Astrocyte of the cerebellum (primary cell): ENCODE measurements around the gene MTHFD1L.
A peak's percentile ranks its signal among the peaks of the same experiment; 100 is the strongest.
"Not testable (repeated sequence)": the region's sequence is repeated elsewhere in the genome, so short reads cannot be mapped to it uniquely, and the experiment has no call there.

Experiments used
- DNase-seq: peaks from one replicate; pipeline ENCODE4 v3.0.0-alpha.2; 2011; ENCODE audit warnings: low read depth
- H3K4me3 ChIP-seq: 2 replicates; pipeline ENCODE4 v1.5.1; 2011; ENCODE audit warnings: mild to moderate bottlenecking, low read depth, low read length, moderate library complexity
- in situ Hi-C: cut with HindIII; loops from 2 replicates; pipeline ENCODE4 v1.10.0; 2017; ENCODE audit warnings: low sequenced_read_pairs
- TF ChIP-seq, protein P1 (sequence below): IDR thresholded peaks from 2 replicates; pipeline ENCODE4 v1.5.1; 2012; ENCODE audit warnings: low read length, low read depth, moderate library complexity, mild to moderate bottlenecking; ENCODE audit errors: missing control alignments

The MTHFD1L gene

DNA sequence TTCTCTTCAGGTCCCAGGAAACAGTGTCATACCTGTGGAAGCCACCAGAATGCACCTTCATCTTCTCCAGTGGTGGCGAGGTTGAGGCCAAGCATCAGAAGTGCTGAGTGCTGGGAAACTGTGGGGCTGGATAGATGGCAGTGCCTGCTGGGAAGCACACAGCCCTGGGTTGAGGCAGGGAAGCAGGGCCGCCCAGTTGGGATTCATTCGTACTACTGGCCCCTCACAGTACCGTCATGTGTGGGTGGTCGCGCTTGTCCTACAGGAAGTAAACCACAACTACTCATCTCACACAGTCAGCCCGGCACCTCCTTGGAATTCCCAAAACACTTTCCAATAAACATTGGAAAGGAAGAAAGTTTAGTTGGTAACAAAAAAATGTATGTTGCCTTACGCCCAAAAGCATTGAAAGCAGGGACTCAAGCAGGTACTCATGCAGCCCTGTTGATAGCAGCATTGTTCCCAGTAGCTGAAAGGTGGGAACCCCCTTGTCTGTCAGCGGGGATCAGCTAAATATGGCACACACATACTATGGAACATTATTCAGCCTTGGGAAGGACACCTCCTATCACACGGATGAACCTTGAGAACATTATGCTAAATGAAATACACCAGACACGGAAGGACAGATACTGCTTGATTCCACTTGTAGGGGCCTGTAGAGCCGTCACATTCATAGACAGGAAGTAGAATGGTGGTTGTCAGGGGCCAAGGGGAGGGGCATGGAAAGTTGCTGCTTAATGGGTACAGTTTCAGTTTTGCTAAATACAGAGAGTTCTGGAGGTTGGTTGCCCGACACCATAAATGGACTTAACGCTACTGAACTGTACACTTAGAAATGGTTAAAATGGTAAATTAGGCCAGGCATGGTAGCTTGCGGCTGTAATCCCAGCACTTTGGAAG lies 162.7 kb downstream of the MTHFD1L start:
- H3K4me3 ChIP-seq = no peak overlapping the region
- DNase-seq = no peak
- in situ Hi-C loops = no loop called here
- TF ChIP-seq, protein P1, sequence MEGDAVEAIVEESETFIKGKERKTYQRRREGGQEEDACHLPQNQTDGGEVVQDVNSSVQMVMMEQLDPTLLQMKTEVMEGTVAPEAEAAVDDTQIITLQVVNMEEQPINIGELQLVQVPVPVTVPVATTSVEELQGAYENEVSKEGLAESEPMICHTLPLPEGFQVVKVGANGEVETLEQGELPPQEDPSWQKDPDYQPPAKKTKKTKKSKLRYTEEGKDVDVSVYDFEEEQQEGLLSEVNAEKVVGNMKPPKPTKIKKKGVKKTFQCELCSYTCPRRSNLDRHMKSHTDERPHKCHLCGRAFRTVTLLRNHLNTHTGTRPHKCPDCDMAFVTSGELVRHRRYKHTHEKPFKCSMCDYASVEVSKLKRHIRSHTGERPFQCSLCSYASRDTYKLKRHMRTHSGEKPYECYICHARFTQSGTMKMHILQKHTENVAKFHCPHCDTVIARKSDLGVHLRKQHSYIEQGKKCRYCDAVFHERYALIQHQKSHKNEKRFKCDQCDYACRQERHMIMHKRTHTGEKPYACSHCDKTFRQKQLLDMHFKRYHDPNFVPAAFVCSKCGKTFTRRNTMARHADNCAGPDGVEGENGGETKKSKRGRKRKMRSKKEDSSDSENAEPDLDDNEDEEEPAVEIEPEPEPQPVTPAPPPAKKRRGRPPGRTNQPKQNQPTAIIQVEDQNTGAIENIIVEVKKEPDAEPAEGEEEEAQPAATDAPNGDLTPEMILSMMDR = no peak

DNA sequence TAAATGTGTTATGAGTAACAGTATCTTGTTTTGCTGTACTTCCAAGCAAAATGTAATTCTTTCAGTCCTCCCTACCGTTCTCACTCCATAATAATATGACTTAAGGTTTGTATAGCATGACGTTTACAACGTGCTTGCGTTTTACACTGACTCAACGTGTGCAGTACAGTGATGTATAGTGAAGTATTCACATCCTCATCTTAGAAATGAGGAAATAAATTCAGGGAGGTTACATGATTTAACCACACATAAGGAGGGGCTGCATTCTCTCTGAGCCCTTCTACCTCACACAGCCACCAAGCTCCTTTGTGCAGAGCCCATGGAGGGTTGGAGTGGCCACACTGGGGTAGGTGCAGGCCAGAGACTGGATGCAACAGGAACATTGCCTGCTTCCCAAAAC lies 164.5 kb downstream of the MTHFD1L start:
- TF ChIP-seq, protein P1 = no peak
- in situ Hi-C loops = loop anchor here (5.0 kb wide), 1 partner anchor 82 kb away; no protein-coding TSS in a partner anchor
- no peak overlapping the region for H3K4me3 ChIP-seq
- no peak for DNase-seq

DNA sequence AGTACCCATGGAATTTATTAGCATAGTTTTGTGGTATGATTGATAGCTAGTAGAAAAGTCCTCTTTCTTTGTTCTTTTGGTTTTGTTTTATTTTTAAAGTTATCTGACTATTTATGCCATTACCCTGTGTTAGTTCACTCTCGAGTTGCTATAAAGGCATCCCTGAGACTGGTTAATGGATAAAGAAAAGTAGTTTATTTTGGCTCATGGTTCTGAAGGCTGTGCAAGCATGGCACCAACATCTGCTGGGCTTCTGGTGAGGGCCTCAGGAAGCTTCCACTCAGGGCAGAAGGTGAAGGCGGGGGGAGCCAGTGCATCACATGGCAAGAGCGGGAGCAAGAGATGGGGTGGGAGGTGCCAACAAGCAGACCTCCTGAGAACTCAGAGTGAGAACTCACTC lies 166.5 kb downstream of the MTHFD1L start:
- H3K4me3 ChIP-seq = no peak overlapping the region
- TF ChIP-seq, protein P1 = no peak
- no peak for DNase-seq
- in situ Hi-C loops = loop anchor here (5.0 kb wide), 1 partner anchor 80 kb away; no protein-coding TSS in a partner anchor

DNA sequence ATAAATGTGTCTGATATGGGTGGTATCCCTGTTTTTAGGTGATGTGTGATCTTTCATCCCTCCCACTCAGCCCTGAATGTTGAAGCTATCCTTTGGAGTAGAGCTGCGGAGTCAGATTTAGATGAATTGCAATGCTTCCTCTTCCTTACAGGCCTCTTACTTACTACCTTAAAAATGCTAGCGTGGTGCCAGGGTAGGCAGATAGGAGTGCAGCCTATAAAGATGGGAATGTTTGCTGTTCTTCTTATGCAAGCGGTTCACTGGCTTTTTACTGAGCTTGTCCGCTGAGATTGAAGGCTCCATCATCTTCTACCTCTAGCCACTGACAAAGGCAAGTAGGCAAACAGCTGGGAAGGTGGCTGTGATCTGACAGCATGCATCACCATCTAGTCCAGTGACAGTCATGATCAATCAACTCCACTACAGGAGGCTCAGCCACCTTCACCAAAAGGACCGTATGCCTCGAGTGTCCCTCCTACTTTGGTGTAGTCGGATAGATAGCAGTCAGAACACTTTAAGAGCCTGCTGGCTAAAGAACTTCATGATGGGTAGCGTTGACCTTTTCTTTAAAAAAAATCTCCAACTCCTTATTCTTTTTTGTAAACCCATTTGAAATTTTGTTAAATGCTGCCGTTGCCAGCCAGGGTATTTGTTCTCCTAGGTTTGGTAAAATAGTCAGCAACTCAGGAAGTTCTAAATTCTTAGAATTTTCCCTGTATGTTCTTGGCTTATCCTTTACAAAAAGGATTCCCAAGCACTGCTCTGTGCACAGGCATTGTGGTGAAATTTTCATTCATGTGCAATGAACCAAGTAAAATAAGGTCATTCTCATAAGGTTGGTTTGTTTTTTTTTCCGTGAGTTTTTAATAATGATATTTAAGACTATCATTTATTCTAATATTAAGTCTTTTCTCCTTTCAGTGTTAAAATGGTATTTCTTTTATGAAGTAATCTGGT lies 169.6 kb downstream of the MTHFD1L start:
- in situ Hi-C loops = loop anchor here (5.0 kb wide), 1 partner anchor 77 kb away; no protein-coding TSS in a partner anchor
- DNase-seq = peak; percentile 75
- TF ChIP-seq, protein P1 = no peak
- H3K4me3 ChIP-seq = no peak overlapping the region

DNA sequence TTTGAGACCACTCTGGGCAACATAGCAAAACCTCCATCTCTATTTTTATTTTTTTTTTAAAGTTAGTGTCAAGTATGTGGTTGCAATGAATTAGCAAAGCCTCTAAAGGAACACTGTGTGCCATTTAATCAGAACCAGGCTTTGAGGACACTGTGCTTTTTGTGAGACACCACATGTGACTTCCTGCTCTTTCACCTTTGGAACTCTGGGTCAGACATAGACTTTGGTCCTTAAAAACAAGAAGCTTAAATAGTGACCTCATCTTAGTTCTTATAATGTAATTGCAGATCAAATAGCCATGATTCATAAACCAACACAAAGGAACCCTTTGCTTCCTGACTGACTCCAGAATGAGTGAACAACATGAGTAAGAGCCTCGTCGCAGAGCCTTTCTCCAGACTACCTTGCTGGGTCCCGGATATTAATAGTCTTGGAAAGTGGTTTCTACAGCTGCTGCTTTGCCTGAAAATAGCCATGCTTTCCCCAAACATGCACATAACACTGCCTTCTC lies 170.8 kb downstream of the MTHFD1L start:
- DNase-seq = peak; percentile 91
- in situ Hi-C loops = not testable (repeated sequence)

DNA sequence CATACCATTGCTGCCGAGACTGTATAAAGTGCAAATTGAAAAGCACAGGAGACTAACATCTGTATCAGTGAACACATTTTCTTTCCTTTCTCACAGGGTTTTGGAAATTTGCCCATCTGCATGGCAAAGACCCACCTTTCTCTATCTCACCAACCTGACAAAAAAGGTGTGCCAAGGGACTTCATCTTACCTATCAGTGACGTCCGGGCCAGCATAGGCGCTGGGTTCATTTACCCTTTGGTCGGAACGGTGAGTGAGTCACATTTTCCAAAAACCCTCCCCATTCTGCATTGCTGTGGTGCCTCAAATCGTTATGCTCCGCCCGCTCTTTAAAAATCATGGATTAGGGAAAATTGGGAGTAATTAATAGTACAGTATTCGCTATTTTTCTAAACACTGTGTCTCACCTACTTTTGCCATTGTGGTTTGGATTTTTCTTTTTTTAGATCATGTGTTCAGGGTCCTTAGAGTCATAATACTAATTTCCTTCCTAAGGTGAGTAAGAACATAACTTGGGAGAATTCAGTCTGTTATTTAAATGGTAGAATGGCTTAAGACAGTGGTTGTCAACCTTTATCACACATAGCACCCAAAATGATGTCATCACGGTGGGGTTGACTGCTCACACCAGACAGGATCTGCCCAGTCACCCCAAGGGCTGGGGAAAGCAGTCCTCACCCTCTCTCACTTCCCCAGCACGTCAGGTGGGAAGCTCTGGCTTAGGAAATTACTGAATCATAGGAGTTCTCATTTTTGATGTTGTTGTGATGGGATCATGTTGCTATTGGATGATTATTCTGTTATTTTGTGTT lies 171.6 kb downstream of the MTHFD1L start:
- in situ Hi-C loops = no loop called here
- DNase-seq = no peak
- H3K4me3 ChIP-seq = no peak overlapping the region
- TF ChIP-seq, protein P1 = no peak

More for the DNA sequence above, 170.8 kb downstream of the MTHFD1L start:
- H3K4me3 ChIP-seq = not testable (repeated sequence)
